Activated CD4-positive, alpha-beta memory T cell treated with anti-CD3 and anti-CD28 coated beads for 36 hours (primary cell): Measurements from ENCODE around the gene MOK. TPM values are rescaled to one million over a fixed set of nuclear protein-coding genes. Genes with fewer than 3 reads are reported as not detected.

Experiments used
- CTCF ChIA-PET: fragments of 350-600 bp; sonication (Branson Sonifier 250); formaldehyde crosslinking; loops from one replicate; lab custom pipeline; 2021; ENCODE audit warnings: antibody characterized with exemption, inconsistent platforms; lab: Charles Lee
- POLR2A ChIA-PET: fragments of 350-600 bp; sonication (Branson Sonifier 250); formaldehyde crosslinking; loops from one replicate; lab custom pipeline; 2021; ENCODE audit warnings: antibody characterized with exemption; lab: Charles Lee
- DNase-seq: peaks from one replicate; pipeline ENCODE4 v3.0.0-alpha.2; 2020
- H3K27ac Mint-ChIP-seq: one replicate; pipeline ENCODE4 v1.8.0; 2021; ENCODE audit warnings: mixed read lengths
- H3K27me3 Mint-ChIP-seq: one replicate; pipeline ENCODE4 v1.8.0; 2021; ENCODE audit warnings: mixed read lengths
- H3K36me3 Mint-ChIP-seq: one replicate; pipeline ENCODE4 v1.8.0; 2021; ENCODE audit warnings: mixed read lengths
- H3K4me1 Mint-ChIP-seq: one replicate; pipeline ENCODE4 v1.8.0; 2021; ENCODE audit warnings: low read depth, mixed read lengths
- H3K4me3 Mint-ChIP-seq: one replicate; pipeline ENCODE4 v1.8.0; 2021; ENCODE audit warnings: mild to moderate bottlenecking, mixed read lengths
- H3K9me3 Mint-ChIP-seq: one replicate; pipeline ENCODE4 v1.8.0; 2021; ENCODE audit warnings: mixed read lengths
- intact Hi-C: fragments of 100-400 bp; cut with micrococcal nuclease; formaldehyde crosslinking; loops from one replicate; pipeline ENCODE4 v1.15.1; 2023
- total RNA-seq, 2 experiments: library from RNA; stranded (reverse); gene quantifications; one replicate each; pipeline ENCODE4 v1.2.3, GENCODE V29; 2021

MOK gene
- total RNA-seq, 2 experiments from 2014 or later, result 2.7 TPM

DNA sequence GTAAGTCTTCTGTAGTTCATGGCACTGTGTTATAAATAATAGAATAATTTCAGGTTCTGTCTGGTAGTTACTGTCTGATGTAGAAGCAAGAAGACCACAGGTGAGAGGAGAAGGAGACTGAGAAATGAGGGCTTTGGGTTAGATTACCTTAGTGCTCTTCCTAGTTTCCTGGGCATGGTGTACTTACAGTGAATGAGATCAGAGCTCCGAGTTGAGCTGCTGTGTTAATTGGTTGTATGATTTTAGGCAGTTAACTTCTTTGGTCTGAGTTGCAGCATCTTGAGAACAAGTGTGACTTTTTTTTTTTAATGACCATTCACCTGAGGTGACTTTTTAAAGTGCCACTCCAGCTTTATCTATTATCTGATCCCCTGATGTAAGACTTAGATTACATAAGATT lies 123.8 kb downstream of the MOK start:
- Mint-ChIP-seq H3K4me1 (peaks cover 77% of the 10 kb centered on the region), H3K27me3 (no peaks in the 10 kb centered on the region), H3K36me3 (peaks cover 6% of the 10 kb centered on the region), H3K9me3 (no peaks in the 10 kb centered on the region), H3K27ac (no peak overlapping the region), H3K4me3 (no peak overlapping the region)
- POLR2A ChIA-PET, result interaction anchor here (0.9 to 1.7 kb wide), 3 partner anchors 14 to 41 kb away, joined by 4 to 9 read pairs (median 7); partner anchors contain the start of gene WDR20
- CTCF ChIA-PET, result interaction anchor here (0.6 to 1.2 kb wide), 2 partner anchors 147 to 413 kb away, joined by 3 to 5 read pairs; no protein-coding TSS in a partner anchor
- intact Hi-C loops, result loop anchor here (10.0 kb wide), 1 partner anchor 216 kb away; the partner anchor contains the start of gene DYNC1H1
- no peak for DNase-seq

DNA sequence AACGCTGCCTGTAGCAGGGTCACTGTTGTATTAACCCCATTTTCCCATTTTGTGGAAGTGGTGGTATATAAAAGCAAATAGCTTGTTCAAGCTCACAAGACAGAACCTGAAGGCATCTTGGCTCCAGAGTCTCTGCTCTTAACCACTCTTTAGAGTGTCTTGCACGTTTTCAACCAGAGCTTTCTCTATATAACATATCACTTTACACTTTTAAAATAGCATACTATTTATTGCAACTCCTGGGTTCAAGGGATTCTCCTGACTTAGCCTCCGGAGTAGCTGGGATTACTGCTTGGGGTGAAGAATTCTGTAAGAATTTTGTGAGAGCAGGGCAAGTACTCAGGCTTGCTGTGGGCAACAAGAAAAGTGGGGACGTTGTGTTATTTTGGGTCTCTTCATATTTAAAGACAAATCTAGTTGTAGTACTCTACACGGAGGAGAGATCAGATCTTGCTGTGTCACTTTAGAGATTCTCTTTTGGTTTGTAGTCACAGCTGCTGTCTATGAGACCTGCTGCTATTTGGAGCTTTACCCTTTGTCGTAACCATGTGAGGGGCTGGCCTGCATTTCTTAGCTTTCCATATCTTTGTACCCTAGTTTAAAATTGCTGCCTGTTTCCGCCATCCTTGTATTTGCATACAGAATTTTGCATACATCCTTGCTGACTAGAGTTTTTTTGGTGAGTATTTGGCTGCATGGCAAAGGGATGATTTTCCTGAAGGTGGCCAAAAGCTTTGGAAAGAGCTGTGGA lies 124.5 kb downstream of the MOK start:
- H3K4me3 Mint-ChIP-seq, result no peak overlapping the region
- POLR2A ChIA-PET, result no interaction called here
- CTCF ChIA-PET, result interaction anchor here (0.6 kb wide), 1 partner anchor 148 kb away, joined by 3 read pairs; no protein-coding TSS in a partner anchor
- peaks cover 9% of the 10 kb centered on the region for H3K36me3 Mint-ChIP-seq
- no peaks in the 10 kb centered on the region for H3K27me3 Mint-ChIP-seq
- H3K27ac Mint-ChIP-seq, result no peak overlapping the region
- intact Hi-C loops, result loop anchor here (10.0 kb wide), 1 partner anchor 216 kb away; the partner anchor contains the start of gene DYNC1H1
- no peaks in the 10 kb centered on the region for H3K9me3 Mint-ChIP-seq
- peaks cover 76% of the 10 kb centered on the region for H3K4me1 Mint-ChIP-seq
- DNase-seq, result no peak

Other genes starting within 250 kb of the MOK start
- gene HSP90AA1, start 218.1 kb downstream of the MOK start, total RNA-seq, result 1,000 to 10,000 TPM; 1,107 to 1,148 TPM
- gene WDR20, start 165.3 kb downstream of the MOK start, total RNA-seq, result 10 to 100 TPM; 22.2 to 25.3 TPM
- 10 to 100 TPM; 15.2 to 16.3 TPM for gene ZNF839, start 14.6 kb upstream of the MOK start, total RNA-seq
- gene CINP, start 57.7 kb upstream of the MOK start, total RNA-seq, result 10 to 100 TPM; 50.5 to 51.2 TPM
- gene TECPR2, start 57.8 kb upstream of the MOK start, total RNA-seq, result 1 to 10 TPM; 6.2 to 7.0 TPM
- gene ANKRD9, start 204.6 kb upstream of the MOK start, total RNA-seq, result 10 to 100 TPM; 15.2 to 17.5 TPM